IMR-90 (cell line): ENCODE results near the gene ARFGEF3. TPM values are rescaled to one million over a fixed set of nuclear protein-coding genes. Genes with fewer than 3 reads are reported as not detected.

Experiments
- ATAC-seq: fragments of 200-7000 bp; cut with Tn5 transposase; 2 replicates; pipeline ENCODE4 v1.9.1; 2020; ENCODE audit warnings: low read depth, mild to moderate bottlenecking, moderate library complexity
- BruUV-seq: library from RNA; stranded (reverse); fragments of 400-500 nt; replicated peaks from 2 replicates; lab custom pipeline; 2021; lab: Mats Ljungman, UMichigan
- CTCF ChIA-PET: fragments of 300-600 bp; formaldehyde crosslinking; extraction: SDS; loops from one replicate; lab custom pipeline; 2021; ENCODE audit warnings: antibody characterized with exemption; lab: Yijun Ruan, JAX
- POLR2A ChIA-PET: fragments of 300-600 bp; sonication (Branson Sonifier 250); formaldehyde crosslinking; loops from one replicate; lab custom pipeline; 2022; ENCODE audit warnings: antibody characterized with exemption; ENCODE audit not compliant: unreplicated experiment; lab: Charles Lee
- DNase-seq: peaks from one replicate; pipeline ENCODE4 v3.0.0; 2013
- H2AFZ ChIP-seq: replicated peaks from 2 replicates; pipeline ENCODE3; 2013; ENCODE audit warnings: low read length, mild to moderate bottlenecking; ENCODE audit not compliant: poor library complexity
- H2AK5ac ChIP-seq: 2 replicates; pipeline ENCODE4 v1.6.1; 2013; ENCODE audit warnings: low read depth, low read length, inconsistent platforms
- H2AK9ac ChIP-seq: replicated peaks from 2 replicates; pipeline ENCODE3; 2013; ENCODE audit warnings: mild to moderate bottlenecking, low read depth, low read length, moderate library complexity; ENCODE audit not compliant: poor library complexity
- H2BK120ac ChIP-seq: 2 replicates; pipeline ENCODE4 v1.6.1; 2013; ENCODE audit warnings: low read depth, low read length, inconsistent platforms
- H2BK15ac ChIP-seq: 3 replicates; pipeline ENCODE4 v1.6.1; 2013; ENCODE audit warnings: low read depth, low read length, inconsistent platforms
- H2BK20ac ChIP-seq: 2 replicates; pipeline ENCODE4 v1.6.1; 2013; ENCODE audit warnings: low read depth, mild to moderate bottlenecking, inconsistent platforms, low read length, moderate library complexity
- H2BK5ac ChIP-seq: 2 replicates; pipeline ENCODE4 v1.6.1; 2013; ENCODE audit warnings: mild to moderate bottlenecking, low read depth, low read length, inconsistent platforms; ENCODE audit not compliant: poor library complexity, severe bottlenecking
- H3K14ac ChIP-seq: replicated peaks from 2 replicates; pipeline ENCODE4 v1.6.1; 2013; ENCODE audit warnings: low read depth, low read length, inconsistent platforms
- H3K18ac ChIP-seq: 2 replicates; pipeline ENCODE4 v1.6.1; 2013; ENCODE audit warnings: low read depth, low read length, control low read depth
- H3K23ac ChIP-seq: 2 replicates; pipeline ENCODE4 v1.6.1; 2013; ENCODE audit warnings: low read depth, low read length, inconsistent platforms
- H3K27ac ChIP-seq: 2 replicates; pipeline ENCODE4 v1.5.1; 2013; ENCODE audit warnings: mild to moderate bottlenecking, control low read depth, low read length; ENCODE audit not compliant: insufficient read depth
- H3K27me3 ChIP-seq: 2 replicates; pipeline ENCODE4 v1.6.1; 2013; ENCODE audit warnings: low read length; ENCODE audit not compliant: control insufficient read depth, insufficient read depth
- H3K36me3 ChIP-seq: 2 replicates; pipeline ENCODE4 v1.6.1; 2013; ENCODE audit warnings: low read length, mixed read lengths; ENCODE audit not compliant: control insufficient read depth, insufficient read depth
- H3K4ac ChIP-seq: 2 replicates; pipeline ENCODE4 v1.6.1; 2013; ENCODE audit warnings: low read depth, low read length, inconsistent platforms
- H3K4me1 ChIP-seq: 2 replicates; pipeline ENCODE4 v1.6.1; 2013; ENCODE audit warnings: low read length, mixed read lengths; ENCODE audit not compliant: control insufficient read depth, insufficient read depth
- H3K4me2 ChIP-seq: 2 replicates; pipeline ENCODE4 v1.6.1; 2013; ENCODE audit warnings: low read depth, mild to moderate bottlenecking, control low read depth, low read length, moderate library complexity
- H3K4me3 ChIP-seq: 2 replicates; pipeline ENCODE4 v1.5.1; 2013; ENCODE audit warnings: low read depth, mild to moderate bottlenecking, control low read depth, low read length, moderate library complexity; ENCODE audit not compliant: insufficient read depth
- H3K56ac ChIP-seq: 2 replicates; pipeline ENCODE4 v1.6.1; 2013; ENCODE audit warnings: low read length, inconsistent platforms; ENCODE audit not compliant: insufficient read depth; ENCODE audit errors: extremely low read depth
- H3K79me1 ChIP-seq, 2 experiments: 2 replicates each; pipeline ENCODE4 v1.6.1; 2013; ENCODE audit warnings: low read length in 2 of 2, inconsistent platforms in 1 of 2, low read depth in 1 of 2
- H3K9ac ChIP-seq: 2 replicates; pipeline ENCODE4 v1.6.1; 2013; ENCODE audit warnings: low read depth, low read length, control low read depth
- H3K9me1 ChIP-seq: 2 replicates; pipeline ENCODE4 v1.6.1; 2013; ENCODE audit warnings: low read length, inconsistent platforms; ENCODE audit not compliant: insufficient read depth
- H3K9me3 ChIP-seq: 2 replicates; pipeline ENCODE4 v1.6.1; 2013; ENCODE audit warnings: low read length; ENCODE audit not compliant: control insufficient read depth, insufficient read depth
- H4K20me1 ChIP-seq: 2 replicates; pipeline ENCODE4 v1.6.1; 2013; ENCODE audit warnings: low read length, inconsistent platforms; ENCODE audit not compliant: insufficient read depth
- H4K5ac ChIP-seq: 2 replicates; pipeline ENCODE4 v1.6.1; 2013; ENCODE audit warnings: mild to moderate bottlenecking, low read depth, low read length, control low read depth
- H4K8ac ChIP-seq, 2 experiments: 2 replicates each; pipeline ENCODE4 v1.6.1; 2013; ENCODE audit warnings: low read depth in 2 of 2, low read length in 2 of 2, control low read depth in 1 of 2, inconsistent platforms in 1 of 2
- H4K91ac ChIP-seq: 2 replicates; pipeline ENCODE4 v1.6.1; 2013; ENCODE audit warnings: low read depth, low read length, inconsistent platforms; ENCODE audit not compliant: insufficient read depth
- BHLHE40 ChIP-seq: fragments of 150-350 bp; IDR thresholded peaks from 2 replicates; pipeline ENCODE4 v1.6.1; 2016; ENCODE audit warnings: mild to moderate bottlenecking, low read depth, low read length
- CEBPB ChIP-seq: IDR thresholded peaks from 2 replicates; pipeline ENCODE4 v1.6.1; 2012; ENCODE audit warnings: low read depth, low read length, improper control_type of control experiment
- CHD1 ChIP-seq: IDR thresholded peaks from 2 replicates; pipeline ENCODE4 v1.6.1; 2012; ENCODE audit warnings: low read depth, low read length, improper control_type of control experiment
- CTCF ChIP-seq: conservative IDR thresholded peaks from 2 replicates; pipeline ENCODE4 v1.5.1; 2012; ENCODE audit warnings: mild to moderate bottlenecking, low read depth, low read length, improper control_type of control experiment
- ELK1 ChIP-seq: fragments of 150-350 bp; IDR thresholded peaks from 2 replicates; pipeline ENCODE4 v1.6.1; 2016; ENCODE audit warnings: low read depth, mild to moderate bottlenecking, low read length, moderate library complexity, borderline replicate concordance
- FOS ChIP-seq: fragments of 150-350 bp; IDR thresholded peaks from 2 replicates; pipeline ENCODE4 v1.6.1; 2016; ENCODE audit warnings: low read depth, low read length
- MAFK ChIP-seq: IDR thresholded peaks from 2 replicates; pipeline ENCODE4 v1.6.1; 2012; ENCODE audit warnings: low read depth, low read length, improper control_type of control experiment
- MAZ ChIP-seq: IDR thresholded peaks from 2 replicates; pipeline ENCODE4 v1.6.1; 2012; ENCODE audit warnings: low read depth, mild to moderate bottlenecking, low read length, improper control_type of control experiment, moderate library complexity, borderline replicate concordance
- MXI1 ChIP-seq: IDR thresholded peaks from 2 replicates; pipeline ENCODE4 v1.6.1; 2012; ENCODE audit warnings: low read depth, mild to moderate bottlenecking, low read length, moderate library complexity, borderline replicate concordance
- NFE2L2 ChIP-seq: fragments of 150-350 bp; IDR thresholded peaks from 2 replicates; pipeline ENCODE4 v1.6.1; 2016; ENCODE audit warnings: low read depth, mild to moderate bottlenecking, low read length
- POLR2A ChIP-seq: IDR thresholded peaks from 2 replicates; pipeline ENCODE4 v1.6.1; 2012; ENCODE audit warnings: mild to moderate bottlenecking, low read depth, low read length
- RAD21 ChIP-seq: IDR thresholded peaks from 2 replicates; pipeline ENCODE4 v1.6.1; 2012; ENCODE audit warnings: low read length, improper control_type of control experiment
- RCOR1 ChIP-seq: IDR thresholded peaks from 2 replicates; pipeline ENCODE4 v1.6.1; 2012; ENCODE audit warnings: mild to moderate bottlenecking, low read length, improper control_type of control experiment; ENCODE audit not compliant: insufficient replicate concordance
- RFX5 ChIP-seq: IDR thresholded peaks from 2 replicates; pipeline ENCODE4 v1.8.0; 2012; ENCODE audit warnings: low read depth, mild to moderate bottlenecking, low read length, moderate library complexity
- SMC3 ChIP-seq: fragments of 150-350 bp; IDR thresholded peaks from 2 replicates; pipeline ENCODE4 v1.6.1; 2016; ENCODE audit warnings: low read depth, mild to moderate bottlenecking, antibody characterized with exemption, low read length, moderate library complexity
- USF2 ChIP-seq: fragments of 150-350 bp; IDR thresholded peaks from 2 replicates; pipeline ENCODE4 v1.6.1; 2017; ENCODE audit warnings: mild to moderate bottlenecking, antibody characterized with exemption, low read length, low read depth
- WGBS, 2 experiments: methylation state at CpG; one replicate each; pipeline versions ENCODE4 v1.1.5 to v1.1.7; 2013; ENCODE audit warnings: missing lambda C conversion rate in 2 of 2; ENCODE audit not compliant: insufficient read length in 1 of 2; ENCODE audit errors: extremely low coverage in 2 of 2; 5-methylcytosine and 5-hydroxymethylcytosine counted together
- dilution Hi-C: fragments of 300-500 bp; cut with HindIII; formaldehyde crosslinking; loops from one replicate; pipeline ENCODE4 v1.14.3; 2018; ENCODE audit warnings: low sequenced_read_pairs; ENCODE audit not compliant: unreplicated experiment
- in situ Hi-C: fragments of 300-500 bp; cut with MboI; formaldehyde crosslinking; loops from 3 replicates; pipeline ENCODE4 v1.14.3; 2019; ENCODE audit warnings: low sequenced_read_pairs, inconsistent platforms, mixed read lengths
- intact Hi-C: fragments of 100-400 bp; cut with micrococcal nuclease; formaldehyde crosslinking; loops from 2 replicates; pipeline ENCODE4 v1.10.0; 2022
- polyA plus RNA-seq, 3 experiments: library from polyadenylated mRNA; depleted of rRNA; stranded (reverse); fragments of >200 nt; gene quantifications; 2 replicates each; pipeline ENCODE4 v1.2.3, GENCODE V29; 2012; ENCODE audit warnings: low replicate concordance in 1 of 3
- total RNA-seq: library from RNA; depleted of rRNA; stranded (reverse); fragments of >200 nt; gene quantifications from 2 replicates; pipeline ENCODE4 v1.2.3, GENCODE V29; 2012

ARFGEF3 gene
- total and polyA plus RNA-seq, 2 of the 4 experiments (the other 2 are of a cell fraction): under 0.01 to 0.02 TPM

- Histone ChIP-seq H2BK15ac (no peak overlapping the region), H4K20me1 (no peaks in the 10 kb centered on the region), H2AK5ac (no peak overlapping the region), H2AK9ac (no peak overlapping the region), H2BK120ac (no peak overlapping the region), H3K18ac (no peak overlapping the region), H2AFZ (no peak overlapping the region), H3K9me1 (no peaks in the 10 kb centered on the region), H4K91ac (no peak overlapping the region), H3K79me1 (no peaks in the 10 kb centered on the region), H3K4me3 (no peak overlapping the region), H3K36me3 (no peaks in the 10 kb centered on the region), H4K8ac (no peak overlapping the region), H2BK20ac (no peak overlapping the region), H3K9me3 (no peaks in the 10 kb centered on the region), H3K14ac (no peak overlapping the region), H4K5ac (no peak overlapping the region), H3K27me3 (peaks cover 3% of the 10 kb centered on the region; the same call in 1 of the 2 replicates), H3K4ac (no peak overlapping the region), H3K9ac (no peak overlapping the region), H3K27ac (no peak overlapping the region), H3K4me1 (no peaks in the 10 kb centered on the region), H2BK5ac (no peak overlapping the region), H3K4me2 (no peak overlapping the region), H3K23ac (no peak overlapping the region), H3K56ac (no peak overlapping the region)
- dilution Hi-C loops (no loop called here), intact Hi-C loops (no loop called here), in situ Hi-C loops (no loop called here)
- BruUV-seq: no TSS peak
- no peak for ATAC-seq
- no peak for DNase-seq
- TF ChIP-seq MXI1 (no peak), CTCF (no peak), RCOR1 (no peak), MAFK (no peak), FOS (no peak), BHLHE40 (no peak), CHD1 (no peak), CEBPB (no peak), SMC3 (no peak), MAZ (no peak), RFX5 (no peak), NFE2L2 (no peak), RAD21 (no peak), ELK1 (no peak), USF2 (no peak), POLR2A (no peak)
- ChIA-PET POLR2A (no interaction called here), CTCF (no interaction called here)
- WGBS, 2 experiments: no CpG with 5 or more reads among the region's 4 CpGs
Observed at GRCh38 chr6:138204792-138205384, 43.1 kb downstream of the ARFGEF3 start.
